SU-DHL-6 (cell line): ENCODE measurements around the gene OSGEP.

Experiments used
- EZH2phosphoT487 ChIP-seq: fragments of 200-600 bp; sonication (generic), shearing (Covaris generic); conservative IDR thresholded peaks from 2 replicates; pipeline ENCODE4 v1.6.1; 2018; ENCODE audit warnings: mild to moderate bottlenecking, antibody characterized with exemption, low read length, moderate library complexity, mixed read lengths
- TF ChIP-seq, protein P1 (sequence below): fragments of 200-600 bp; sonication (generic); IDR thresholded peaks from one replicate; pipeline ENCODE4 v1.5.1; 2017; ENCODE audit warnings: antibody characterized with exemption, mild to moderate bottlenecking, low read length, moderate library complexity; ENCODE audit not compliant: insufficient read depth, poor library complexity, severe bottlenecking

DNA sequence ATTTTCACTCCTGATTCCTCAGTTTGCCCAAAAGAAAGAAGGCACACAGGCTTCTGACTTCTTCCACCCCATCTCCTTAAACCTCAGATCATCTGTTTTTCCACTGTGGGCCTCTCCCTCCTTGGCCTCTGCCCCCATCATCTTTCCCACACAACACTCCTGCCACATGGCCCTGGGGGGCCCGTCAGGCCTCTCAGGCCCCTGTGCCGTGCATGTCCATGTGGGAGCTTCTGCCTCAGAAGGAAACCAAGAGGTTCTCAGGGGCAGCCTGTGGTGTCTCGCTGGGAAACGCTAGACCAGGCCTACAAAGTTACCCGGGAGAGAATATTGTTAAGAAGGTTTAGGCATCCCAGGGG lies 26.6 kb downstream of the OSGEP start:
- TF ChIP-seq, protein P1, sequence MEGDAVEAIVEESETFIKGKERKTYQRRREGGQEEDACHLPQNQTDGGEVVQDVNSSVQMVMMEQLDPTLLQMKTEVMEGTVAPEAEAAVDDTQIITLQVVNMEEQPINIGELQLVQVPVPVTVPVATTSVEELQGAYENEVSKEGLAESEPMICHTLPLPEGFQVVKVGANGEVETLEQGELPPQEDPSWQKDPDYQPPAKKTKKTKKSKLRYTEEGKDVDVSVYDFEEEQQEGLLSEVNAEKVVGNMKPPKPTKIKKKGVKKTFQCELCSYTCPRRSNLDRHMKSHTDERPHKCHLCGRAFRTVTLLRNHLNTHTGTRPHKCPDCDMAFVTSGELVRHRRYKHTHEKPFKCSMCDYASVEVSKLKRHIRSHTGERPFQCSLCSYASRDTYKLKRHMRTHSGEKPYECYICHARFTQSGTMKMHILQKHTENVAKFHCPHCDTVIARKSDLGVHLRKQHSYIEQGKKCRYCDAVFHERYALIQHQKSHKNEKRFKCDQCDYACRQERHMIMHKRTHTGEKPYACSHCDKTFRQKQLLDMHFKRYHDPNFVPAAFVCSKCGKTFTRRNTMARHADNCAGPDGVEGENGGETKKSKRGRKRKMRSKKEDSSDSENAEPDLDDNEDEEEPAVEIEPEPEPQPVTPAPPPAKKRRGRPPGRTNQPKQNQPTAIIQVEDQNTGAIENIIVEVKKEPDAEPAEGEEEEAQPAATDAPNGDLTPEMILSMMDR, result no peak
- no peak for TF ChIP-seq EZH2phosphoT487
